Naive B cell (primary cell): ENCODE measurements around the gene WDR7. TPM values are rescaled to one million over a fixed set of nuclear protein-coding genes. Genes with fewer than 3 reads are reported as not detected.

Experiments used
- ATAC-seq, 2 donors: fragments of 150-1000 bp; cut with Tn5 transposase; 2 replicates each; pipeline ENCODE4 v1.10.0; 2021; ENCODE audit warnings: low read depth in 2 of 2, mild to moderate bottlenecking in 2 of 2, moderate library complexity in 2 of 2
- DNase-seq: peaks from one replicate; pipeline ENCODE4 v3.0.0; 2022
- H3K27ac Mint-ChIP-seq, 6 donors: one replicate each; pipeline ENCODE4 v1.8.0; 2020 to 2022; ENCODE audit warnings: mild to moderate bottlenecking in 6 of 6, mixed read lengths in 6 of 6, moderate library complexity in 5 of 6, inconsistent platforms in 2 of 6
- H3K27me3 Mint-ChIP-seq, 3 donors: one replicate each; pipeline ENCODE4 v1.8.0; 2021 to 2022; ENCODE audit warnings: mixed read lengths in 3 of 3, mild to moderate bottlenecking in 1 of 3
- H3K36me3 Mint-ChIP-seq, 2 donors: one replicate each; pipeline ENCODE4 v1.8.0; 2020 to 2022; ENCODE audit warnings: mixed read lengths in 2 of 2, inconsistent platforms in 1 of 2, mild to moderate bottlenecking in 1 of 2
- H3K4me1 Mint-ChIP-seq, 3 donors: one replicate each; pipeline ENCODE4 v1.8.0; 2020 to 2022; ENCODE audit warnings: mixed read lengths in 3 of 3, inconsistent platforms in 1 of 3, mild to moderate bottlenecking in 1 of 3, moderate library complexity in 1 of 3
- H3K4me3 Mint-ChIP-seq, 8 donors: one replicate each; pipeline ENCODE4 v1.8.0; 2020 to 2022; ENCODE audit warnings: mild to moderate bottlenecking in 8 of 8, mixed read lengths in 8 of 8, moderate library complexity in 8 of 8, inconsistent platforms in 2 of 8
- H3K9me3 Mint-ChIP-seq, 7 donors: one replicate each; pipeline ENCODE4 v1.8.0; 2020 to 2022; ENCODE audit warnings: mixed read lengths in 7 of 7, mild to moderate bottlenecking in 5 of 7, inconsistent platforms in 2 of 7, moderate library complexity in 1 of 7
- polyA plus RNA-seq, 6 donors: library from polyadenylated mRNA; unstranded; fragments of 300-500 nt; fragmentation: Illumina TruSeq; gene quantifications; one replicate each; pipeline ENCODE4 v1.2.3, GENCODE V29; 2021; ENCODE audit warnings: low read depth in 6 of 6

The WDR7 gene
- polyA plus RNA-seq, 6 donors from 2014 or later = 14.7 to 24.7 (median 21.6) TPM

DNA sequence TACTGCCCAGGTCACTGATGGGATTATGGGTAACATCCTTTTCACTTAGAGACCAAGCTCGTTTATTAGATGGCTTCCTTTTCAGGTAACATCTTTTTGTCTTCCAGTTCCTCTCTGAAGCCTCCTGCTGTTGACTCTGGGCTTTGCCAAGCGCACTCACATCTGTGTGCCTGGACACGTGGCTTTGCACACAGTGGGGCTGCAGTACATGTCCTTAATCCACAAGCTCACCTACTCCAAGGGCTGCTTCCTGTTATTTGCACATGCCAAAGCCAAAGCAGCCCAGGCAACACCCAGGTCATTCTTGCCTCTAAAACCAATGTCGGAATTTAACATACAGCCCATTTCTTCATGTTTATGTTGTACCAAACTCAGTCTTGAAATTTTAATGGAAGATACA is 371.6 kb downstream of the WDR7 start:
- H3K27ac Mint-ChIP-seq = peak overlapping the region in 2 of 6 donors; percentile 21 to 53
- H3K27me3 Mint-ChIP-seq = no peaks in the 10 kb centered on the region
- peaks cover 0 to 2% (median 0%) of the 10 kb centered on the region in 7 donors for H3K9me3 Mint-ChIP-seq
- H3K36me3 Mint-ChIP-seq = peaks cover 18 to 27% of the 10 kb centered on the region in 2 donors
- H3K4me1 Mint-ChIP-seq = peaks cover 18 to 29% (median 25%) of the 10 kb centered on the region in 3 donors
- H3K4me3 Mint-ChIP-seq = no peak overlapping the region
- DNase-seq (no peak), ATAC-seq (no peak)

DNA sequence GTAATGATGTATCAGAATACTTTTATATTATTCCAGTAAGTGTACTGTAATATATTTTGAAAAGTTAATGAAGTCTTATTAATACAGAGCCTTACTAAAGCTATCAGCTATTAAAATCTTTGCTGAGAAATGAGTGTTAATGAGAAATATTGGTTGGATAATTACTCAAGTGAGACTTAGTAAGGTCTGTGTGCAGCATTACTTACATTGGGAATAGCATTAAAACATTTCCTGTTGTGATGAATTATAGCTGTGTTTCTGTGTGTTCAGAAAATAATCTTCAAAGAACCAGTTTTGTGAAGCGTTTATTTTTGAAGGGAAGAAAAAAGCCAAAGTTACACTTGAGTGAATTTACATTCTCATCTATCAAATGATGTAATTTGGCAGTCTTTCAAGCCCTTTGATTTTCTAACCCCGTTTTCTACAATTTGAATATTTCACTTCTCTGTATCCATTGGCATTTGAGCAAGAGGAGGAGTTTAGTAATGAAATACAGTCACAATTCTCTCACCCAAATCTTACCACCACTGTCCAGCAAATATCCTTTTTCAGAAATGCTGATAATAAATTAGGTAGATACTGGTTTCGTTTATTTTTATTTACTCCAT is 372.2 kb downstream of the WDR7 start:
- H3K4me1 Mint-ChIP-seq = peaks cover 13 to 23% (median 18%) of the 10 kb centered on the region in 3 donors
- H3K27ac Mint-ChIP-seq = no peak overlapping the region
- H3K9me3 Mint-ChIP-seq = peaks cover 0 to 2% (median 0%) of the 10 kb centered on the region in 7 donors
- H3K4me3 Mint-ChIP-seq = no peak overlapping the region
- H3K27me3 Mint-ChIP-seq = no peaks in the 10 kb centered on the region
- ATAC-seq (no peak), DNase-seq (no peak)
- peaks cover 18 to 32% of the 10 kb centered on the region in 2 donors for H3K36me3 Mint-ChIP-seq

- Mint-ChIP-seq H3K27me3 (no peaks in the 10 kb centered on the region), H3K4me1 (peaks cover 13 to 21% (median 18%) of the 10 kb centered on the region in 3 donors), H3K36me3 (peaks cover 18 to 40% of the 10 kb centered on the region in 2 donors), H3K4me3 (no peak overlapping the region), H3K27ac (no peak overlapping the region), H3K9me3 (peaks cover 0 to 2% (median 0%) of the 10 kb centered on the region in 7 donors)
- ATAC-seq (no peak), DNase-seq (no peak)
Measured at GRCh38 chr18:57025540-57025939, 374.4 kb downstream of the WDR7 start.

GRCh38 chr18:57026316-57026715 is 375.2 kb downstream of the WDR7 start:
- H3K4me1 Mint-ChIP-seq = peaks cover 8 to 15% (median 11%) of the 10 kb centered on the region in 3 donors
- no peak for ATAC-seq
- no peaks in the 10 kb centered on the region for H3K27me3 Mint-ChIP-seq
- H3K4me3 Mint-ChIP-seq = no peak overlapping the region
- DNase-seq = no peak
- H3K36me3 Mint-ChIP-seq = peaks cover 13 to 39% of the 10 kb centered on the region in 2 donors
- H3K27ac Mint-ChIP-seq = peak overlapping the region in 1 of 6 donors; percentile 27
- H3K9me3 Mint-ChIP-seq = peaks cover 0 to 2% (median 0%) of the 10 kb centered on the region in 7 donors

- Mint-ChIP-seq H3K27ac (no peak overlapping the region), H3K36me3 (peaks cover 13 to 39% of the 10 kb centered on the region in 2 donors), H3K9me3 (peaks cover 0 to 2% (median 0%) of the 10 kb centered on the region in 7 donors), H3K4me3 (peak overlapping the region in 1 of 8 donors; percentile 12), H3K27me3 (no peaks in the 10 kb centered on the region), H3K4me1 (peaks cover 8 to 13% (median 11%) of the 10 kb centered on the region in 3 donors)
- no peak for DNase-seq
- no peak for ATAC-seq
Measured at GRCh38 chr18:57027190-57027708, 376.1 kb downstream of the WDR7 start.

- Mint-ChIP-seq H3K9me3 (no peaks in the 10 kb centered on the region), H3K4me3 (no peak overlapping the region), H3K36me3 (peaks cover 20 to 39% of the 10 kb centered on the region in 2 donors), H3K27me3 (peaks cover 0 to 6% (median 0%) of the 10 kb centered on the region in 3 donors), H3K4me1 (no peaks in the 10 kb centered on the region), H3K27ac (peak overlapping the region in 1 of 6 donors; percentile 37)
- no peak for ATAC-seq
- no peak for DNase-seq
Measured at GRCh38 chr18:57029761-57030160, 378.6 kb downstream of the WDR7 start.

DNA sequence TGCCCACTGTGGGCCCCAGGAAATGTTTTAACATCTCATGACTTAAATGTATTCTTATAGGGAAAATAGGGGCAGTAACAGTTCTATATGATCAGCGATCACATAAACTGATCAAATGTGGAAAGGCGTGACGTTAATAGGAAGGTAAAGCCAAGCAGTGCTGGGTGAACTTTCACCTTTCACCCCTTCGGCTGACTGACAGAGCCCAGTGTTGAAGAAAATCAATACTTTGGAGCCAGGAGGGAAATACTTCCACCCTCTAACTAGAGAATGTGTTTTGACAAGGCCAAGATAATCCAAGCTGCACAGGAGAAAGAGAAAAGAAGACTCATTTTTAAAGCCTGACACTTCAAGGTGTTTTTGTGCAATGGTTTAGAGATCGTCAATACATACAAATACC is 379.3 kb downstream of the WDR7 start:
- no peaks in the 10 kb centered on the region for H3K4me1 Mint-ChIP-seq
- peaks cover 20 to 39% of the 10 kb centered on the region in 2 donors for H3K36me3 Mint-ChIP-seq
- peaks cover 0 to 12% (median 5%) of the 10 kb centered on the region in 3 donors for H3K27me3 Mint-ChIP-seq
- DNase-seq (no peak), ATAC-seq (no peak)
- H3K9me3 Mint-ChIP-seq = no peaks in the 10 kb centered on the region
- no peak overlapping the region for H3K4me3 Mint-ChIP-seq
- no peak overlapping the region for H3K27ac Mint-ChIP-seq

DNA sequence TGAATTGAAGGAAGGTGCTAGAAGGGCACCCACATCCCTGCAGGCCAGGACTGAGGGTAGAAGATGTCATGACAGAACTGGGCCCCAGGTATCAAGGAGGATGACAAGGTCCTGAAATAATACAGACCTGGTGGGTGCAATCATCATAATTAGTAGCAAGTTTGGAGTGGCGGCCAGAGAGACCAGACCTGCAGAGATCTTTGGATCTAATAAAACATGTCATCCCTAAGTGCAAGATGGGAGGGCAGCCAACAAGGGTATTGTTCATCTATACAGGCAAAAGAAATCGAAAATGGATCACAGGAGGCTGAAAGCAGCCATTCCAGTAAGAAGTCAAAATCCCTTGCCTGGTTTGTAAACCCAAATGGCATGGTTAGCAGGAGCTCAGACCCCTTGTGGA is 384.4 kb downstream of the WDR7 start:
- ATAC-seq (no peak), DNase-seq (no peak)
- Mint-ChIP-seq H3K27ac (no peak overlapping the region), H3K27me3 (peaks cover 13 to 41% (median 37%) of the 10 kb centered on the region in 3 donors), H3K4me1 (no peaks in the 10 kb centered on the region), H3K4me3 (no peak overlapping the region), H3K36me3 (peaks cover 7 to 9% of the 10 kb centered on the region in 2 donors), H3K9me3 (no peaks in the 10 kb centered on the region)

DNA sequence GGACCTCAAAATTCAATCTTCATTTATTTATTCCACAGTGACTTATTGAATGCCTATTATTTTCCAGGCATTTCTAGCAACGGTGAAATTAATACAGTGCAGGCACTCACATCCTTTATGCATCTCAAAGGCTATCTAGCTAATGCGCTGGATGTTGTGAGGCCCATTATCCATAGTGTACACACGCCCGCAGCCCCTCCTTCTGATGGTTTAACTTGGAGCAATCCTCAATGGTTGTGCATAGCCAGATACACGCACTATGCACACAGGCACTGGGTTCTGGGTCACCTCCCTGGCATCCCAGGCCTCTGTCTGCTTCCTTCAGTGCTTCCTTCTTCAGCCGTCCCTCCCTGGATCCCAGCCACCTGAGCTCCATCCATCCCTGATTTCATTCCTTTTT is 387.2 kb downstream of the WDR7 start:
- Mint-ChIP-seq H3K4me1 (no peaks in the 10 kb centered on the region), H3K4me3 (no peak overlapping the region), H3K9me3 (peaks cover 0 to 7% (median 2%) of the 10 kb centered on the region in 7 donors), H3K27ac (no peak overlapping the region), H3K36me3 (no peaks in the 10 kb centered on the region), H3K27me3 (peaks cover 16 to 60% (median 41%) of the 10 kb centered on the region in 3 donors)
- DNase-seq (no peak), ATAC-seq (no peak)

DNA sequence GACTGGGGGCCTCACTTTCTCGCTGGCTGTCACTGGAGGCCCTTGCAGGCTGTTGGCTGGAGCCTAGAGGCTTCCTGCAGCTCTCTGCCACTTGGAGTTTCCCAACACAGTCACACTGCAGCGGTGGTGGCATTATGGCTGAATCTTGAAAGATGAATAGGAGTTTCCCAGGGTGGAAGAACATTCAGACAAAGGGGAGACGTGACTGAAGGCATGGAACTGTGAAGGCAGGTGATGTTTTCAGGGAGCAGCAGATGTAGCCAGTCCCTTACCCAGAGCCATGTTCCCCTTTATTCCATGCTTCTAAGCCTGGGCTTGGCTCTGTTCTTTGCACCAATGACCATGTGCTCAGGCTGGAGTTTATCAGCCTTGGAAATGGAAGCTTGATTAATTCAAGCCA is 389.0 kb downstream of the WDR7 start:
- ATAC-seq (no peak), DNase-seq (no peak)
- Mint-ChIP-seq H3K27ac (no peak overlapping the region), H3K9me3 (peaks cover 0 to 7% (median 6%) of the 10 kb centered on the region in 7 donors), H3K4me3 (no peak overlapping the region), H3K36me3 (no peaks in the 10 kb centered on the region), H3K27me3 (peaks cover 28 to 64% (median 51%) of the 10 kb centered on the region in 3 donors), H3K4me1 (no peaks in the 10 kb centered on the region)

GRCh38 chr18:57043241-57043640 is 392.1 kb downstream of the WDR7 start:
- Mint-ChIP-seq H3K27ac (no peak overlapping the region), H3K36me3 (no peaks in the 10 kb centered on the region), H3K27me3 (peaks cover 42 to 73% (median 47%) of the 10 kb centered on the region in 3 donors), H3K4me3 (no peak overlapping the region), H3K9me3 (peaks cover 4 to 17% (median 8%) of the 10 kb centered on the region in 7 donors), H3K4me1 (no peaks in the 10 kb centered on the region)
- DNase-seq (no peak), ATAC-seq (no peak)

DNA sequence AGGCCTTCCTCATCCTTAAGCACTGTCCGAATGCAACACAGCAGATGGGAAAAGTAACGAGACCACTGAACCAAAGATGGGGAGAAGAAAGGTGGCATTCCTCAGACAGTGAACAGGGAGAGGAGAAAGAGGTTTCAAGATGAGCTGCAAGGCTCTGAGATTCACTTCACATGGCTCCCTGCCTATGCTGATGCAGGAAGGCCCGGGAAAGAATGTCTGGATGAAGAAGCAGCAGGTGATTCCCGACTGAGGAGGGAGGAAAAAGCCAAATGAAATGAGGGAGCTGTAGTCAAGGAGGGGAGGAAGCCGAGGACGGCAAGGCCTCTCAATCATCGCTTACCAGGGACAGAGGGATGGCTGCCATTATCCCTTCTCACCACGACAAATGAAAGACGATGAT is 397.2 kb downstream of the WDR7 start:
- DNase-seq (no peak), ATAC-seq (no peak)
- no peaks in the 10 kb centered on the region for H3K36me3 Mint-ChIP-seq
- no peak overlapping the region for H3K27ac Mint-ChIP-seq
- H3K4me3 Mint-ChIP-seq = no peak overlapping the region
- peaks cover 57 to 78% (median 64%) of the 10 kb centered on the region in 3 donors for H3K27me3 Mint-ChIP-seq
- H3K4me1 Mint-ChIP-seq = peaks cover 0 to 4% (median 0%) of the 10 kb centered on the region in 3 donors
- peaks cover 2 to 15% (median 5%) of the 10 kb centered on the region in 7 donors for H3K9me3 Mint-ChIP-seq

DNA sequence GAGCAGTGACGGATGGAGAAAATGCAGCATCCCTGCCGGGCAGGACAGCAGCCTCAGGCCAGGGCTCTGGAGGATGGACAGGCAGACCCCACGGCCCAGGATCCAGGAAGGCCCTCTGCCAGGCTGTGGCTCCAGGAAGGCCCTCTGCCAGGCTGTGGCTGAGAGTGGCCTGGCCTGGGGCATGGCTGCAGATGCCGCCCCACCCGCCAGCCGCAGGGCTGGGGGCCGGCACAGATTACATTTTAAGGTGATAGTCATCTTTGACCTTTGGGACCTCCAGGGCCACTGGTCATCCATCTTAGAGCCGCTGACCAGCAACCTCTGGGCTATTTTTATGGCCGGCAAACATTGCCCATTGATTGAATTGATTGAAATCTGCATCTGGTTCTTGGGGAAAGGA is 397.7 kb downstream of the WDR7 start:
- Mint-ChIP-seq H3K27ac (no peak overlapping the region), H3K9me3 (peaks cover 2 to 11% (median 5%) of the 10 kb centered on the region in 7 donors), H3K4me1 (peaks cover 0 to 4% (median 0%) of the 10 kb centered on the region in 3 donors), H3K36me3 (no peaks in the 10 kb centered on the region), H3K4me3 (no peak overlapping the region), H3K27me3 (peaks cover 54 to 78% (median 64%) of the 10 kb centered on the region in 3 donors)
- DNase-seq = no peak
- ATAC-seq = no peak
